HS-27A (cell line): ENCODE data around the gene RBMX.

ENCODE experiments used
- DNase-seq: peaks from one replicate; pipeline ENCODE4 v3.0.0-alpha.2; 2012; ENCODE audit warnings: low read depth, missing footprints

Gene RBMX

DNA sequence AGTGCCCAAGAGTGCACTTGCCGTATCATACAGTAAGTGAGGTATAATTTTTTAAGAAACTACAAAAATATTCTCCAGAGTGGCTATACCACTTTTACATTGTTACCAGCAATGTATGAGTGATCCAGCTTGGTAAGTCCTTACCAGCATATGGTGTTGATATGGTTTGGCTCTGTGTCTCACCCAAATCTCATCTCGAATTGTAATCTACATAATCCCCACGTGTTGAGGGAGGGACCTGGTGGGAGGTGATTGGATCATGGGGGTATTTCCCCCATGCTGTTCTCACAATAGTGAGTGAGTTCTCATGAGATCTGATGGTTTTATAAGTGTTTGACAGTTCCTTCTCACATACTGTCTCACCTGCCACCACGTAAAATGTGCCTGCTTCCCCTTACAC, 44.8 kb downstream of the RBMX start:
- DNase-seq: no peak

DNA sequence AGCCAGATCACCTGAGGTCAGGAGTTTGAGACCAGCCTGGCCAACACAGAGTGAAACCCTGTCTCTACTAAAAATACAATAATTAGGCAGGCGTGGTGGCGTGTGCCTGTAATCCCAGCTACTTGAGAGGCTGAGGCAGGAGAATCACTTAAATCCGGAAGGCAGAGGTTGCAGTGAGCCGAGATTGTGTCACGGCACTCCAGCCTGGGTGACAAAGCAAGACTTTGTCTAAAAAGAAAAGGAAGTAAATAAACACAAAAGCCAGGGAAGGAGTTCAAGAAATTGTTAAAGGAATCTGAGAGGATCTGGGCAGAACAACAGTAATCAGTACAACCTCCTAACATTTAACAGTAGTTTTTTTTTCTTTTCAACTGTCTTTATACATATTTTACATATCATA, 51.1 kb downstream of the RBMX start:
- no peak for DNase-seq

DNA sequence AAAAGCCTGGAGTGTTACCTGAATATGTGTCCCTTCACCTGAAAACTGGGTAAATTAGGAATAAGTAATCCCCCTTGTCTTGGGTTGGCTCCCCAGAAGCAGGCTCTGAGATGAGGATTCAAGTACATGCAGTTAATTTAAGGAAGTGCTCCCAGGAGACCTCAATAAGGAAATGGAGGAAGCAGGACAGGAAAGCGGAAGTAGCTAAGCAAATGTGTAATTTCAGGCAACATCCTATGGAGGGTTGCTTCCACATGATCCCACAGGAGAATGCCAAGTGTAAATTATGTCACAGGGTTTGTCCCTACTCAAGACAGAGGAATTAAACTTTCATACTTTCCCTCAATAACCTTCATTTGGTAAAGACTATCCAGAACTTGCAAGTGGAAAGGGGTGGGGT, 51.7 kb downstream of the RBMX start:
- no peak for DNase-seq

DNA sequence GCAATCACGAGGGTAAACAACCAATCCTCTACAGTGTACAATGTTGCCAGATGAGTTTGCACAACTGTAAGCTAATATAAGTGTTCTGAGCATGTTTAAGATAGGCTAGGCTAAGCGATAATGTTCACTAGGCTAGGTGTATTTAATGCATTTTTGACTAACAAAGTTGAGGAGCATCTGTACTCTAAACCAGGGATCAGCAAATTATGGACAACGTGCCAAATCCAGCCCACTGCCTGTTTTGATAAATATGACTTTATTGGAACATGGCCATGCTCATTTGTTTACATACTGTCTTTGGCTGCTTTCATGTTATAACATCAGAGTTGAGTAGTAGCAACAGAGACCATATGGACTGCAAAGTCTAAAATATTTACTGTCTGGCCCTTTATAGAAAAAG, 53.5 kb downstream of the RBMX start:
- no peak for DNase-seq

DNA sequence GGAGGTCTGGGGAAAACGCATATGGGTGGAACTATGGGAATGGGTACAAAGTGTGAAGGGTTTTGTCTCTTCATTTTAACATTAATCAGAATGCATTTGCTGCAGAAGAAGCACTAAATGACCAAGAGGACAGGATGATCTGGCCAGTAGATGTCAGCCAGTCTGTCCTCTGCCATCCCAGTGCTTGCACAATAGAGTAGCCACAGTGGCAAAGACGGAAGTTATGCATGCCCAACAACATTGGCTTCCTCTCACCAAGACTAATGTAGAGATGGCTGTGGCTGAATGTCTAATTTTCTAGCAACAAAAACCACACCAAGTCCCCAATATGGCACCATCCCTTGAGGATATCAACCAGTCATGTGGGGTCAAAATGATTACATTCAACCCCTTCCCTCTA, 54.8 kb downstream of the RBMX start:
- no peak for DNase-seq
